Measurements from ENCODE around the gene CCNQ. TPM values are rescaled to one million over a fixed set of nuclear protein-coding genes. Genes with fewer than 3 reads are reported as not detected.

CCNQ gene
- total RNA-seq, 4 donors from 2014 or later, result 30.7 to 57.7 (median 51.4) TPM

GRCh38 chrX:153622661-153623309, 23.8 kb upstream of the CCNQ start:
- H3K4me3 ChIP-seq, result no peak overlapping the region
- ATAC-seq, result no peak
- H3K27me3 ChIP-seq, result no peaks in the 10 kb centered on the region
- no peak overlapping the region for H3K27ac ChIP-seq
- H3K36me3 ChIP-seq, result no peaks in the 10 kb centered on the region
- H3K4me1 ChIP-seq, result no peaks in the 10 kb centered on the region
- 48 to 64% methylated on average over 5 to 8 of the region's 17 CpGs for WGBS, 2 donors (ENCODE audit: low coverage in 1 of 2)
- no peaks in the 10 kb centered on the region for H3K9me3 ChIP-seq
- TF ChIP-seq CTCF (IDR thresholded peaks at IDR 0.05), result no peak
- no peak for TF ChIP-seq POLR2A (IDR thresholded peaks at IDR 0.05)
- TF ChIP-seq EP300 (IDR thresholded peaks at IDR 0.05), result no peak
- no peak for TF ChIP-seq POLR2AphosphoS5 (IDR thresholded peaks at IDR 0.05)

- Histone ChIP-seq H3K27me3 (peaks cover 2% of the 10 kb centered on the region), H3K4me3 (no peak overlapping the region), H3K36me3 (no peaks in the 10 kb centered on the region), H3K27ac (no peak overlapping the region), H3K9me3 (no peaks in the 10 kb centered on the region), H3K4me1 (no peaks in the 10 kb centered on the region)
- TF ChIP-seq POLR2AphosphoS5 (IDR thresholded peaks at IDR 0.05), result no peak
- no peak for TF ChIP-seq POLR2A (IDR thresholded peaks at IDR 0.05)
- TF ChIP-seq EP300 (IDR thresholded peaks at IDR 0.05), result no peak
- TF ChIP-seq CTCF (IDR thresholded peaks at IDR 0.05), result no peak
- 77 to 81% methylated on average over 3 to 8 of the region's 27 CpGs for WGBS, 2 donors (ENCODE audit: low coverage in 1 of 2)
- ATAC-seq, result no peak
Measured at GRCh38 chrX:153621949-153622598, 23.1 kb upstream of the CCNQ start.

GRCh38 chrX:153620576-153620975, 21.6 kb upstream of the CCNQ start:
- H3K9me3 ChIP-seq, result no peaks in the 10 kb centered on the region
- H3K27me3 ChIP-seq, result peaks cover 16% of the 10 kb centered on the region
- no peak for TF ChIP-seq POLR2A (IDR thresholded peaks at IDR 0.05)
- no peak for TF ChIP-seq POLR2AphosphoS5 (IDR thresholded peaks at IDR 0.05)
- no peak for TF ChIP-seq EP300 (IDR thresholded peaks at IDR 0.05)
- TF ChIP-seq CTCF (IDR thresholded peaks at IDR 0.05), result no peak
- no peak overlapping the region for H3K4me3 ChIP-seq
- ATAC-seq, result no peak
- no peaks in the 10 kb centered on the region for H3K36me3 ChIP-seq
- no peaks in the 10 kb centered on the region for H3K4me1 ChIP-seq
- WGBS, 2 donors (ENCODE audit: low coverage in 1 of 2), result 70 to 76% methylated on average over 4 to 5 of the region's 5 CpGs
- no peak overlapping the region for H3K27ac ChIP-seq

GRCh38 chrX:153614818-153615217, 15.9 kb upstream of the CCNQ start:
- Histone ChIP-seq H3K27ac (no peak overlapping the region), H3K4me3 (no peak overlapping the region), H3K9me3 (no peaks in the 10 kb centered on the region), H3K36me3 (no peaks in the 10 kb centered on the region), H3K4me1 (peaks cover 0 to 9% (median 0%) of the 10 kb centered on the region in 3 donors), H3K27me3 (peaks cover 22% of the 10 kb centered on the region)
- 65 to 80% methylated on average over 3 to 6 of the region's 6 CpGs for WGBS, 2 donors (ENCODE audit: low coverage in 1 of 2)
- TF ChIP-seq POLR2A (IDR thresholded peaks at IDR 0.05), result no peak
- TF ChIP-seq EP300 (IDR thresholded peaks at IDR 0.05), result no peak
- no peak for TF ChIP-seq POLR2AphosphoS5 (IDR thresholded peaks at IDR 0.05)
- TF ChIP-seq CTCF (IDR thresholded peaks at IDR 0.05), result no peak
- no peak for ATAC-seq

- H3K4me1 ChIP-seq, result peaks cover 0 to 13% (median 0%) of the 10 kb centered on the region in 3 donors
- TF ChIP-seq POLR2AphosphoS5 (IDR thresholded peaks at IDR 0.05), result no peak
- no peak for TF ChIP-seq EP300 (IDR thresholded peaks at IDR 0.05)
- no peak for TF ChIP-seq POLR2A (IDR thresholded peaks at IDR 0.05)
- TF ChIP-seq CTCF (IDR thresholded peaks at IDR 0.05), result no peak
- no peaks in the 10 kb centered on the region for H3K9me3 ChIP-seq
- no peaks in the 10 kb centered on the region for H3K36me3 ChIP-seq
- no peak overlapping the region for H3K4me3 ChIP-seq
- H3K27ac ChIP-seq, result no peak overlapping the region
- H3K27me3 ChIP-seq, result peaks cover 22% of the 10 kb centered on the region
- WGBS, 2 donors (ENCODE audit: low coverage in 1 of 2), result 82% methylated on average over 4 of the region's 10 CpGs; no CpG with 5 or more reads in 1 of the 2 donors
- no peak for ATAC-seq
Measured at GRCh38 chrX:153612413-153612812, 13.5 kb upstream of the CCNQ start.

Measured in gastroesophageal sphincter (tissue), 4 donors.